Measurements from ENCODE around the gene DAPK2. TPM values are rescaled to one million over a fixed set of nuclear protein-coding genes. Genes with fewer than 3 reads are reported as not detected.

Gene DAPK2
- total RNA-seq, 1 donor from 2014 or later = 2.4 TPM

DNA sequence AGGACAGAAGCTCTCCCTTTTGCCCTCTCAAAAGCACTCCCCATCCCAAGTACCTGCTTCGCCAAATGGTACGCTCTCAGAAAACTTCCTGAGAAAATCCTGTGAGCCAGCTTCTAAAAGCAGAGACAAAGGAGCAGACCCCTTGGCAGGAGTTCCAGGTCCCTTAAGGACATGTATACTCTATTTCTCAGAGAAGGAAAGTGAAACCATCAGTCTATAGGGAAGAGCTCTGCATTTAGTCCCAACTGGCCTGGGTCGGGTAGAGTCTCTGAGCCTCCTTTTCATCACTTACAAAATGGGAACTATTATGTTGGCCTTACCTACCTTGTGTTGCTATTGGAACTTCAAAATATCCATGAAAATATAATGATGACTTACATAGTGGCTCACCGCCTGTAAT is 19.7 kb downstream of the DAPK2 start:
- TF ChIP-seq, protein P1, sequence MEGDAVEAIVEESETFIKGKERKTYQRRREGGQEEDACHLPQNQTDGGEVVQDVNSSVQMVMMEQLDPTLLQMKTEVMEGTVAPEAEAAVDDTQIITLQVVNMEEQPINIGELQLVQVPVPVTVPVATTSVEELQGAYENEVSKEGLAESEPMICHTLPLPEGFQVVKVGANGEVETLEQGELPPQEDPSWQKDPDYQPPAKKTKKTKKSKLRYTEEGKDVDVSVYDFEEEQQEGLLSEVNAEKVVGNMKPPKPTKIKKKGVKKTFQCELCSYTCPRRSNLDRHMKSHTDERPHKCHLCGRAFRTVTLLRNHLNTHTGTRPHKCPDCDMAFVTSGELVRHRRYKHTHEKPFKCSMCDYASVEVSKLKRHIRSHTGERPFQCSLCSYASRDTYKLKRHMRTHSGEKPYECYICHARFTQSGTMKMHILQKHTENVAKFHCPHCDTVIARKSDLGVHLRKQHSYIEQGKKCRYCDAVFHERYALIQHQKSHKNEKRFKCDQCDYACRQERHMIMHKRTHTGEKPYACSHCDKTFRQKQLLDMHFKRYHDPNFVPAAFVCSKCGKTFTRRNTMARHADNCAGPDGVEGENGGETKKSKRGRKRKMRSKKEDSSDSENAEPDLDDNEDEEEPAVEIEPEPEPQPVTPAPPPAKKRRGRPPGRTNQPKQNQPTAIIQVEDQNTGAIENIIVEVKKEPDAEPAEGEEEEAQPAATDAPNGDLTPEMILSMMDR (IDR thresholded peaks at IDR 0.05) = no peak

DNA sequence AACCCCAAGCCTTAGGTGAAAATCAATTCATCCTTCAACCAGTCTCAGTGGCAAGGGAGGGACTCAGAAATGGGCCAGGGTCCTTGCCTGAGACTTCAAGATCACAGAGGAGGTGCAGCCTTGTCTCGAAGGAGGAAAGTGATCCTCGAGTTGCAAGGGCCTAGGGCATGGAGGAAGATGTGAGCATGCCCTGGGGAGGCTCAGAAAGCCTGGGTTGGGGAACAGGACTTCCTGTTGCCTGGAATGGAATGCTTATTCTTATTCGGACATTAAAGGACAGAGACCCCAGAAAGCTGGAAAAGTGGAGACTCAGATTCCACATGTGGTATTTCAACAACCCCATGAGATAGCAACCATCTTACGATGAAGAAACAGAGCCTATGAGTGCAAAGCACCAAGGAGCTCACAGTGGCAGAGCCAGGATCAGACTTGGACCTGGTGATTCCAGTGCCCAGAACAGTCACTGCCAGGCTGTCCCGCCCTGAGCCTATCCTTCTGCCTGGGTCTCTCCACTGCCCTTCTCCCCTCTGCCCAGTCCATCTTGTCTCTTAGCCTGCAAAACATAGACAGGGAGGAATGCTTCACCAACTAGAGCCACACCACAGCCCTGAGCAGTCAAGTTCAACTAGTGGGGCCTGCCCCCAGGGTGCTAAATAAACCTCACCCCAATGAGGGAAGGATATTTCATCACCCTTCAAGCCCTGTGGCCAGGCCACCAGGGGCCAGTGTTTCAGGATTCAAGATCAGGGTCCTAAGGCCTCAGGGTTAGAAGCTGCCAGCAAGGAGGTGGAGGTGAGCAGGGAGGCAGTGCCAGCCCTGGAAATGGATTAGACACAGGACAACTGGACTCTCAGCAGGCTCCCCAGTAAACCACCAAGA is 21.9 kb downstream of the DAPK2 start:
- H3K27me3 ChIP-seq = no peaks in the 10 kb centered on the region
- no peaks in the 10 kb centered on the region for H3K9me3 ChIP-seq
- intact Hi-C loops (cut with DNase I) = no loop called here
- no peaks in the 10 kb centered on the region for H3K4me1 ChIP-seq
- TF ChIP-seq, protein P1 (IDR thresholded peaks at IDR 0.05) = no peak
- no peak overlapping the region for H3K4me3 ChIP-seq
- no peaks in the 10 kb centered on the region for H3K36me3 ChIP-seq
- H3K27ac ChIP-seq = no peak overlapping the region
- DNase-seq (ENCODE audit: low spot score in 2 of 2) = no peak

More for the DNA sequence above, 19.7 kb downstream of the DAPK2 start:
- Histone ChIP-seq H3K27ac (no peak overlapping the region), H3K27me3 (no peaks in the 10 kb centered on the region), H3K4me3 (no peak overlapping the region), H3K9me3 (no peaks in the 10 kb centered on the region), H3K36me3 (no peaks in the 10 kb centered on the region), H3K4me1 (no peaks in the 10 kb centered on the region)
- no peak for DNase-seq (ENCODE audit: low spot score in 2 of 2)
- intact Hi-C loops (cut with DNase I) = no loop called here

DNA sequence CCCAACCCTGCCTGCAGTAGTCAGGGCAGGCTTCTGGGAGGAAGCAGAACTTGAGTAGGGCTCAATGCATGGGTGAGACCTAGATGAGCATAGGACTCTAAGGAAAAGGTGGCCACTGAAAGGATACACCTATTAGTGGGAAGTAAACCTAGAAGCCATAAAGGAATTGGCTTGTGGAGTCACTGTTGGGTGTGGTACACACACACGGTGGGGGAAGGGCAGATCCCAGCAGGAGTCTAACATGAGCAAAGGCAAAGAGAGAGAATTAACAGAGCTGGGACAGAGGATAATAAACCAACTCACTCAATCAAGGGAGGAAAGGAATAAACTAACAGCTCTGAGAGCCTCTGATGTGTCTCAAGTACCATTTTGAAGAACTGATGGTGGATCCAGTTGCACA is 23.1 kb downstream of the DAPK2 start:
- H3K36me3 ChIP-seq = no peaks in the 10 kb centered on the region
- H3K4me1 ChIP-seq = no peaks in the 10 kb centered on the region
- TF ChIP-seq, protein P1 (IDR thresholded peaks at IDR 0.05) = no peak
- intact Hi-C loops (cut with DNase I) = no loop called here
- no peak overlapping the region for H3K4me3 ChIP-seq
- no peaks in the 10 kb centered on the region for H3K27me3 ChIP-seq
- no peaks in the 10 kb centered on the region for H3K9me3 ChIP-seq
- DNase-seq (ENCODE audit: low spot score in 2 of 2) = no peak
- H3K27ac ChIP-seq = no peak overlapping the region

DNA sequence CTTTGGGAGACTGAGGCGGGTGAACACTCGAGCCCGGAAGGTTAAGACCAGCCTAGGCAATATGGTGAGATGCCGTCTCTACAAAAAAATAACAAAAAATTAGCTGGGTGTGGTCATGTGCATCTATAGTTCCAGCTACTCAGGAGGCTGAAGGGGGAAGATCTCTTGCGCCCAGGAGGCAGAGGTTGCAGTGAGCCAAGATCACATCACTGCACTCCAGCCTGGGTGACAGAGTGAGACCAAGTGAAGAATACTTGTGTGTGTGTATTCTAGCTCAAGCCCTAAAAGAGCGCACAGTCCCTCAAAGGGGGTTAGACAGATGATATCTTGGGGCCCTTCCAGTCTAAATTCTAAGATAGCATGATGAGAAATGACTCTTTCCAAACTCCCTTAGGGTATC is 23.7 kb downstream of the DAPK2 start:
- TF ChIP-seq, protein P1 (IDR thresholded peaks at IDR 0.05) = no peak
- Histone ChIP-seq H3K27me3 (no peaks in the 10 kb centered on the region), H3K4me3 (no peak overlapping the region), H3K27ac (no peak overlapping the region), H3K9me3 (no peaks in the 10 kb centered on the region), H3K36me3 (no peaks in the 10 kb centered on the region), H3K4me1 (no peaks in the 10 kb centered on the region)
- no peak for DNase-seq (ENCODE audit: low spot score in 2 of 2)
- intact Hi-C loops (cut with DNase I) = no loop called here

DNA sequence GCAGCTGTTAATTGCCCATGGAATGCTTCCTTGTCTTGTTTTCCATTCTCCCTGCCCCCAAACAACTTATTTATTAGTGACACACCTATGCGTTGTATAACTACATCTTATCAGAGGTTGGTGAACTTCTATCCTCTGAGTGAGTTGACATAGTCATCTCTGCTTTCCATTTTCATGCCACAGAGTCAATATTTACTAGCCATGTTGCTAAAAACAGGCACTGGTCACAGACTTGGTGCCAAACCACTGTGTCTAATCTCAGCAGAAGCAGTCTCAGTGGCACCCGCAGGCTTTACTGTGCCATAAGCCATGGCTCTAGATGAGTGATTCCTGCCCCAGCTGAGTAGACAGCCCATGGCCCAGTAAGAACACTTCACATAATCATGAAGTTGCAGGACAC is 26.5 kb downstream of the DAPK2 start:
- no peaks in the 10 kb centered on the region for H3K36me3 ChIP-seq
- no peak overlapping the region for H3K27ac ChIP-seq
- H3K4me1 ChIP-seq = no peaks in the 10 kb centered on the region
- H3K27me3 ChIP-seq = no peaks in the 10 kb centered on the region
- TF ChIP-seq, protein P1 (IDR thresholded peaks at IDR 0.05) = no peak
- H3K4me3 ChIP-seq = no peak overlapping the region
- no peak for DNase-seq (ENCODE audit: low spot score in 2 of 2)
- H3K9me3 ChIP-seq = no peaks in the 10 kb centered on the region
- intact Hi-C loops (cut with DNase I) = no loop called here

Data from ascending aorta (tissue), 2 donors.